Kidney epithelial cell (primary cell): ENCODE results near the gene IFFO2. TPM values are rescaled to one million over a fixed set of nuclear protein-coding genes. Genes with fewer than 3 reads are reported as not detected.

ENCODE experiments used
- DNase-seq: peaks from one replicate; pipeline ENCODE4 v3.0.0-alpha.2; 2010; ENCODE audit warnings: low read depth
- H3K27me3 ChIP-seq: 2 replicates; pipeline ENCODE4 v1.6.0; 2011; ENCODE audit warnings: low read length; ENCODE audit not compliant: control insufficient read depth, insufficient read depth
- H3K36me3 ChIP-seq: 2 replicates; pipeline ENCODE4 v1.5.1; 2011; ENCODE audit warnings: low read length; ENCODE audit not compliant: control insufficient read depth, insufficient read depth
- H3K4me3 ChIP-seq: 2 replicates; pipeline ENCODE4 v1.5.1; 2011; ENCODE audit warnings: low read depth, mild to moderate bottlenecking, control low read depth, low read length
- total RNA-seq: library from RNA; depleted of rRNA; stranded (reverse); fragments of >200 nt; gene quantifications from 2 replicates; pipeline ENCODE4 v1.2.3, GENCODE V29; 2015
- TF ChIP-seq, protein P1 (sequence below): IDR thresholded peaks from 2 replicates; pipeline ENCODE4 v1.5.1; 2011; ENCODE audit warnings: mild to moderate bottlenecking, moderate library complexity, low read length, control low read depth, inconsistent platforms; ENCODE audit not compliant: insufficient read depth, poor library complexity, severe bottlenecking

IFFO2 gene
- total RNA-seq, 1 donor from 2014 or later: 25.3 TPM

DNA sequence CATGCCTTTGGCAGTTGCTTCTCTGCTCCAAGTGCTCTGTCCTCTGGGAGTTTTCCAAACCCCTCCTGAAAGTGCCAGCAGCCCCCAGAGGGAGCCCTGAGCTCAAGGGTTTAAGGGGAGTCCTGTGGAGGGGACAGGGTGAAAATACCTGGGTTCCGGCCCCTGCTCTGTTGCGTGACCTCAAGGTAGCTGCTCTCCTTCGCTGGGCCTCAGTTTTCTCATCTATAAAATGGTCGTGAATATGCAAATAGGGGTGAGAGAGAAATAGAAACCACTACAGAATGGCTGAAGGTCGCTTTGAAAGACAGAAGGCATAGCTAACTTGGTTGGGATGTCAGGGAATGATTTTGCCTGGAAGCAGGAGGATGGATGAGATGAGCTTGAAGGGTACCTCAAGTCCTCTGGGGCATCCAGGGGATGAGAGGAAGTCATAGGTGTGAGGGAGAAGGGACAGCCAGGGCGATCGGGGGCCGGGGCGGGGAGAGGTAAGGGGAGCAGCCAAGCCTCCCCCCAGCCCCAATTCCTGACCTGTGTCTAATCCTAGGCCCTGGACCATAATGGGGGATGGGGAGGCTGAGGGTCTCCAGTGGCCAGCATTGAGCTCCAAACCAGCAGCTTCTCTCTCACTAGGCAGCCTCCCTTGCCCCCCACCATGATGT is 12.4 kb downstream of the IFFO2 start:
- Histone ChIP-seq H3K4me3 (no peak overlapping the region), H3K27me3 (no peaks in the 10 kb centered on the region), H3K36me3 (no peaks in the 10 kb centered on the region)
- TF ChIP-seq, protein P1, sequence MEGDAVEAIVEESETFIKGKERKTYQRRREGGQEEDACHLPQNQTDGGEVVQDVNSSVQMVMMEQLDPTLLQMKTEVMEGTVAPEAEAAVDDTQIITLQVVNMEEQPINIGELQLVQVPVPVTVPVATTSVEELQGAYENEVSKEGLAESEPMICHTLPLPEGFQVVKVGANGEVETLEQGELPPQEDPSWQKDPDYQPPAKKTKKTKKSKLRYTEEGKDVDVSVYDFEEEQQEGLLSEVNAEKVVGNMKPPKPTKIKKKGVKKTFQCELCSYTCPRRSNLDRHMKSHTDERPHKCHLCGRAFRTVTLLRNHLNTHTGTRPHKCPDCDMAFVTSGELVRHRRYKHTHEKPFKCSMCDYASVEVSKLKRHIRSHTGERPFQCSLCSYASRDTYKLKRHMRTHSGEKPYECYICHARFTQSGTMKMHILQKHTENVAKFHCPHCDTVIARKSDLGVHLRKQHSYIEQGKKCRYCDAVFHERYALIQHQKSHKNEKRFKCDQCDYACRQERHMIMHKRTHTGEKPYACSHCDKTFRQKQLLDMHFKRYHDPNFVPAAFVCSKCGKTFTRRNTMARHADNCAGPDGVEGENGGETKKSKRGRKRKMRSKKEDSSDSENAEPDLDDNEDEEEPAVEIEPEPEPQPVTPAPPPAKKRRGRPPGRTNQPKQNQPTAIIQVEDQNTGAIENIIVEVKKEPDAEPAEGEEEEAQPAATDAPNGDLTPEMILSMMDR: no peak
- DNase-seq: no peak

DNA sequence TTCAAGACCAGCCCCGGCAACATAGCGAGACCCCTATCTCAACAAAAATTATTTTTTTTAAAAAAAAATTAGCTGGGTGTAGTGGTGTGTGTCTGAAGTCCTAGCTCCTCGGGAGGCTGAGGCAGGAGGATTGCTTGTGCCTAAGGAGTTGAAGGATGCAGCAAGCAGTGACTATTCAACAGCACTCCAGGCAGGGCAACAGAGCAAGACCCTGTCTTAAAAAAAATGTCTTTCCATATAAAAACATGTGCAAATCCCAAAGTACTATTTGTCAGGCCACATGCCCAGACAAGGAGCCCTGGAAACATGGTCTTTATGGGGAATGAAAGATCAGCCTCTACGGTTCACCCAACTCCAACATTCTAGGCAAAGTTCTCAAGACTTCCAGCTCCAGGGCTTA is 13.3 kb downstream of the IFFO2 start:
- H3K36me3 ChIP-seq: no peaks in the 10 kb centered on the region
- DNase-seq: no peak
- no peaks in the 10 kb centered on the region for H3K27me3 ChIP-seq

DNA sequence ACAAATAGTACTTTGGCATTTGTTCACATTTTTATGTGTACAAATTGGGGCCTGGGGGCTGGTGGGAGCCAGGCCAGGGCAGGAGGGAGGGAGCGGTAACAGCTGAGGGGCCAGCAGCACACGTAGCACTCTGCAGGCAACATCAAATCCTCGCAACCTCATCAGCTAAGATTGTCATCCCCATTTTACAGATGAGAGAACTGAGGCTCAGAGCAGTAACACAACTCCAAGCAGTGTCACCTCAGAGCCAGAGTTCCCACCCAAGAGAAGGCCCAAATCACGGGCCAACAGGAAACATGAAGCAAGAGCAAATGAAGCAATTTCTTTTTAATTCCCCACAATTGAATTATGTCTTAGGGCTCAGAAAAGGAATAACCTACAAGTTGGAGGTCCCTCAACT is 14.1 kb downstream of the IFFO2 start:
- TF ChIP-seq, protein P1: no peak
- Histone ChIP-seq H3K4me3 (no peak overlapping the region), H3K36me3 (no peaks in the 10 kb centered on the region), H3K27me3 (no peaks in the 10 kb centered on the region)
- DNase-seq: no peak

More for the DNA sequence above, 13.3 kb downstream of the IFFO2 start:
- TF ChIP-seq, protein P1: no peak
- H3K4me3 ChIP-seq: no peak overlapping the region

DNA sequence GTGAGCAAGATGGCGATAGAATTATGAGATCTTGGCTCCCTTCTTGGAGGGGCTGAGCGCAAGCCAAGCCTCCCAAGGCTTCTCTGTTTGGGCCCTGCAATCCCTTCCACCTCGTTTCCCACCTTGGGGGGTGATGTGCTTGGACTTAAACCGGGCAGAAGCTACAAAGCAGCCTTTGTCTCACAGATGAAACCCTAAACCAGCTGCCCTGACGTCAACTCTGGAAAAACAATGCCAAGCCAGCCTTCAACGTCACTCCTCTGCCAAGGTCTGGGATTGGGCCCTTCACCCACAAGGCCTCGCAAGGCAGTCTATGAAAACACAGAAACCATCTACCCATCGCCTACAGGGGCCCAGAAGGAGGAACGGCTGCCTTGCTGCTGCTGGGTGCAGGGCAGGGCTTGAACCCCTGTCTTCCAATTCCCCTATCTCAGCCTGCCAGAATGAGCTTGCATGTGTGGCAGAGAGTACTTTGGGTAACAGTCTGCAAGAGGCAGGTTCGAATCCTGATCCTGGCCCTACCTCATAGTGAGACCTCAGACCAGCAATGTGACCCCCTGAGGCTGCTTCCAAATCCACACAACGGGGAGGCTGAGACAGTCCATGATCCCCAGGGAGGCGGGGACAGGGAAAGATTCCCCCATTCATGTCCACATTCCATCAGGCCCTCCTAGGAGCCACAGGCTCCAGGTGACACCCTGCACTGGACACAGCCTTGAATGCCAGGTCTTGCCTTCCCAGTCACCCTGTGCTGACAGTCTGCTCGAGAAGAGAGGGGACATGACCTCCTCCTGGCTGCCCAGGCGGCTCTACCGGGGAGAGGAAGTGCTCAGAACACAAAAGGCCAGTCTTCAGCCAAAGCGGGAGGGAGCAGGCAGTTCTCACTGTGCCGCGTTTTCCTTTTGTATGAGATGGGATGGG is 15.0 kb downstream of the IFFO2 start:
- Histone ChIP-seq H3K4me3 (no peak overlapping the region), H3K27me3 (no peaks in the 10 kb centered on the region), H3K36me3 (no peaks in the 10 kb centered on the region)
- TF ChIP-seq, protein P1: no peak
- no peak for DNase-seq

DNA sequence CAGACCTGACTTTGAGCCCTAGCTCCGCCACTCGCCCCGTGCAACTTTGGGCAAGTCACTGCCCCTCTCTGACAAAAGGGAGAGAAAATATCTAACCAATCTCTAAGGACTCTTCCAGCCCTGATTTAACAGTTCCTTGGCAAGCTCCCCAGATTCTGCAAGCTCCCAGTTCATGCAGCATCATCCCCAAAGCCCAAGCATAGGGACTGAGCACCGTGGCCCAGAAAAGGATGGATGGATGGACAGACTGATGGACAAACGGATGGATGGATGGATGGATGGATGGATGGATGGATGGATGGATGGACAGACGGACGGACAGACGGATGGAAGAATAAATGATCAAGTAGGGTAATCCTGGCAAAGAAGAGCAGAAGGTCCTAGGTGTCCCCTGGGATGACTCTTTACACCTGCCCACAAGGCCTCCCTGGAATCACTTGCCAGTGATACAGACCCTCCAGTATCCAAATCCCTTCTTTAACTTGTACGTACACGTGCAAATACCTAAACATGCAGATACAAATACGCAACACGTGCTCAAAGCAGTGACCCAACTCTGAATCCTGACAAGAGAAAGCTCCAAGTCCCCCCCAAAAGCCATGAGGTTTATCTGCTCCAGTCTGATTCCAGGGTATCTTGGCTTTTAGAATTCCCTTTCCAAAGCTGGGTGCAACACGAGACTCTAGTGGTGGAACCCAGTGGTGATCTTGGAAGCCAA is 16.0 kb downstream of the IFFO2 start:
- Histone ChIP-seq H3K4me3 (no peak overlapping the region), H3K27me3 (no peaks in the 10 kb centered on the region), H3K36me3 (no peaks in the 10 kb centered on the region)
- TF ChIP-seq, protein P1: no peak
- DNase-seq: no peak
